Gastrocnemius medialis (tissue), 4 donors: ENCODE data around the gene KLHL34. TPM values are rescaled to one million over a fixed set of nuclear protein-coding genes. Genes with fewer than 3 reads are reported as not detected.
A peak's percentile ranks its signal among the peaks of the same experiment; 100 is the strongest.

Experiments
- ATAC-seq, 2 donors: fragments of 150-250 bp; one replicate each; pipeline ENCODE4 v1.9.1; 2016
- DNase-seq, 2 donors: peaks; one replicate each; pipeline ENCODE4 v3.0.0-alpha.2; 2019
- H3K27ac ChIP-seq, 4 donors: fragments of 200-600 bp; sonication (generic); 1 replicate in 1 of 4; 2 replicates in 3 of 4; pipeline ENCODE4 v1.5.1; 2016 to 2018; ENCODE audit warnings: mild to moderate bottlenecking in 2 of 4, moderate library complexity in 1 of 4
- H3K27me3 ChIP-seq, 3 donors: fragments of 200-600 bp; sonication (generic) in 2 of 3; 1 replicate in 1 of 3; 2 replicates in 2 of 3; pipeline versions ENCODE4 v1.5.1 to v1.6.0; 2016 to 2019; ENCODE audit warnings: mild to moderate bottlenecking in 1 of 3, moderate library complexity in 1 of 3
- H3K36me3 ChIP-seq, 2 donors: fragments of 200-600 bp; sonication (generic) in 1 of 2; one replicate each; pipeline ENCODE4 v1.5.1; 2017 to 2018
- H3K4me1 ChIP-seq, 2 donors: fragments of 200-600 bp; sonication (generic) in 1 of 2; one replicate each; pipeline ENCODE4 v1.5.1; 2016 to 2017; ENCODE audit warnings: mild to moderate bottlenecking in 2 of 2
- H3K4me3 ChIP-seq, 4 donors: fragments of 200-600 bp; sonication (generic) in 3 of 4; 1 replicate in 1 of 4; 2 replicates in 3 of 4; pipeline ENCODE4 v1.5.1; 2016 to 2019; ENCODE audit warnings: mild to moderate bottlenecking in 2 of 4
- H3K9me3 ChIP-seq, 3 donors: fragments of 200-600 bp; sonication (generic) in 2 of 3; 1 replicate in 1 of 3; 2 replicates in 2 of 3; pipeline ENCODE4 v1.5.1; 2016 to 2019
- CTCF ChIP-seq, 5 experiments: fragments of 450-650 bp in 3 of 5; fragments of 200-600 bp in 2 of 5; sonication (generic) in 2 of 5; IDR thresholded peaks in 4 of 5; conservative IDR thresholded peaks in 1 of 5; 1 replicate in 4 of 5; 2 replicates in 1 of 5; pipeline ENCODE4 v1.5.1; 2016 to 2019; ENCODE audit warnings: antibody characterized with exemption in 5 of 5, mild to moderate bottlenecking in 3 of 5, moderate library complexity in 3 of 5
- POLR2A ChIP-seq, 2 donors: fragments of 450-650 bp; IDR thresholded peaks; one replicate each; pipeline ENCODE4 v1.6.1; 2017; ENCODE audit warnings: antibody characterized with exemption in 2 of 2, mild to moderate bottlenecking in 2 of 2, moderate library complexity in 2 of 2
- in situ Hi-C, 4 donors: fragments of 200-750 bp; cut with MboI; loops; one replicate each; pipeline versions ENCODE4 v1.15.0 to v1.8.0; 2017; ENCODE audit warnings: low sequenced_read_pairs in 4 of 4
- intact Hi-C: fragments of 100-400 bp; cut with DNase I; formaldehyde crosslinking; loops from one replicate; pipeline ENCODE4 v1.15.1; 2023; ENCODE audit warnings: low total_unique reads
- total RNA-seq, 4 donors: library from RNA; depleted of rRNA; stranded (reverse); fragments of >200 nt; gene quantifications; one replicate each; pipeline versions ENCODE4 v1.1.0 to v1.2.3, GENCODE V29; 2016

The KLHL34 gene
- total RNA-seq, 4 donors from 2014 or later, result 2.2 to 6.2 (median 3.4) TPM

- H3K4me1 ChIP-seq, result peaks cover 0 to 17% of the 10 kb centered on the region in 2 donors
- no peaks in the 10 kb centered on the region for H3K9me3 ChIP-seq
- no peaks in the 10 kb centered on the region for H3K36me3 ChIP-seq
- ATAC-seq, result no peak
- H3K4me3 ChIP-seq, result peak overlapping the region in 1 of 4 donors; percentile 34
- peak overlapping the region; percentile 92 to 95 (median 93) for H3K27ac ChIP-seq
- no peak for DNase-seq
- TF ChIP-seq POLR2A (IDR thresholded peaks at IDR 0.05), result no peak
- TF ChIP-seq CTCF (IDR thresholded peaks at IDR 0.05 in 4 of 5, conservative IDR thresholded peaks at IDR 0.05 in 1 of 5), result no peak
- H3K27me3 ChIP-seq, result no peaks in the 10 kb centered on the region
- intact Hi-C loops, result loop anchor here (5.0 kb wide), 2 partner anchors 81 to 286 kb away; partner anchors contain the start of gene SMS
- in situ Hi-C loops, result no loop called here
Observed at GRCh38 chrX:21656587-21657317, 1.4 kb downstream of the KLHL34 start.

GRCh38 chrX:21655901-21656586 lies 2.1 kb downstream of the KLHL34 start:
- TF ChIP-seq CTCF (IDR thresholded peaks at IDR 0.05 in 4 of 5, conservative IDR thresholded peaks at IDR 0.05 in 1 of 5) (no peak), POLR2A (IDR thresholded peaks at IDR 0.05) (no peak)
- H3K36me3 ChIP-seq, result no peaks in the 10 kb centered on the region
- DNase-seq (no peak), ATAC-seq (no peak)
- in situ Hi-C loops, result no loop called here
- H3K4me3 ChIP-seq, result peak overlapping the region in 2 of 4 donors; percentile 5 to 34
- H3K9me3 ChIP-seq, result no peaks in the 10 kb centered on the region
- H3K27ac ChIP-seq, result peak overlapping the region; percentile 59 to 95 (median 93)
- no peaks in the 10 kb centered on the region for H3K27me3 ChIP-seq
- peaks cover 0 to 12% of the 10 kb centered on the region in 2 donors for H3K4me1 ChIP-seq
- intact Hi-C loops, result loop anchor here (5.0 kb wide), 2 partner anchors 81 to 286 kb away; partner anchors contain the start of gene SMS

GRCh38 chrX:21645886-21646285 lies 12.2 kb downstream of the KLHL34 start:
- TF ChIP-seq CTCF (IDR thresholded peaks at IDR 0.05 in 4 of 5, conservative IDR thresholded peaks at IDR 0.05 in 1 of 5), result no peak
- no peak for TF ChIP-seq POLR2A (IDR thresholded peaks at IDR 0.05)
- intact Hi-C loops (no loop called here), in situ Hi-C loops (no loop called here)
- Histone ChIP-seq H3K36me3 (no peaks in the 10 kb centered on the region), H3K27me3 (no peaks in the 10 kb centered on the region), H3K9me3 (no peaks in the 10 kb centered on the region), H3K4me1 (no peaks in the 10 kb centered on the region), H3K4me3 (no peak overlapping the region), H3K27ac (no peak overlapping the region)
- ATAC-seq, result no peak
- DNase-seq, result no peak

GRCh38 chrX:21645431-21645830 lies 12.7 kb downstream of the KLHL34 start:
- Histone ChIP-seq H3K4me1 (no peaks in the 10 kb centered on the region), H3K27ac (no peak overlapping the region), H3K36me3 (no peaks in the 10 kb centered on the region), H3K4me3 (no peak overlapping the region), H3K9me3 (no peaks in the 10 kb centered on the region), H3K27me3 (no peaks in the 10 kb centered on the region)
- intact Hi-C loops (no loop called here), in situ Hi-C loops (no loop called here)
- ATAC-seq (no peak), DNase-seq (no peak)
- TF ChIP-seq POLR2A (IDR thresholded peaks at IDR 0.05) (no peak), CTCF (IDR thresholded peaks at IDR 0.05 in 4 of 5, conservative IDR thresholded peaks at IDR 0.05 in 1 of 5) (no peak)
